ENCODE results near the gene GDNF.

Gene GDNF

DNA sequence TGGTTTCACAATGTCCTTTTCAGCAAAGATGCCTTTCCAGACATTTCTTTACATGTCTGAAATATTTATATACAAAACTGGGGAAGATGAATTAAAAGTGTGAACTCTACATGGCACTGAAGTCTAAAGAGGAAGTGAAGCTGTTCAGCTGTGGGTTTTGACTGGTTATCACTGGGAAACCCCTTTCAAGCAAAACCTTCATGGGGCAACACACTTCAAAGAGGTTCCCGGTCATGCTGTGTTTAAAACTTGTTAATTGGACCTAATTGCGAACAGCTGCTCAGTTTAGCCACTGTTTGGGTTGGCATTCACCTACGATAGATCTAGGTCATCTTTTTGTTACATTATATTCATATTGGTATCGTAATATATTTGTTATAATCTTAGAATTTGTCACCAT is 20.0 kb upstream of the GDNF start:
- TF ChIP-seq ZNF274 (IDR thresholded peaks at IDR 0.05; ENCODE audit: low read depth, low read length): no peak
- no peak overlapping the region for H3K4me3 ChIP-seq (ENCODE audit: low read length)

DNA sequence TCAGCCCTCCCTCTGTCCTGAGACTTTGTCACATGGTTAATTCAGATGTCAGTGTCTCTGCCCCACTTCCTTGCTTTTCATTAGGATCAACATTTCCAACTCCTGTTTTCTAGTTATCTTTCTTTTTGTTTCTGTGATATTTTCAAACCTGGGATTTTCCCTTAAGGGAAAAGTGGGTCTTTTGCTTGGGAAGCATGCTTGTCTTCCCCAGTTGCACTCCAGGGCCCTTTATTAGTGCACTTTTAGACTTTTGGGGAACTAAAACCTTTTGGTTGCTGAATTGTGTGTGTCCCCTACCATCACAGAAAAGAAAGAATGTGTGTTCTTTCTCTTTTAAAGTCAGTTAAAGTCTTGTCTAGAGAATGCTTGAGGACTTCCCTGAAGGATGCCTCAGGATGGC is 18.4 kb upstream of the GDNF start:
- TF ChIP-seq ZNF274 (IDR thresholded peaks at IDR 0.05; ENCODE audit: low read depth, low read length): no peak
- no peak overlapping the region for H3K4me3 ChIP-seq (ENCODE audit: low read length)

DNA sequence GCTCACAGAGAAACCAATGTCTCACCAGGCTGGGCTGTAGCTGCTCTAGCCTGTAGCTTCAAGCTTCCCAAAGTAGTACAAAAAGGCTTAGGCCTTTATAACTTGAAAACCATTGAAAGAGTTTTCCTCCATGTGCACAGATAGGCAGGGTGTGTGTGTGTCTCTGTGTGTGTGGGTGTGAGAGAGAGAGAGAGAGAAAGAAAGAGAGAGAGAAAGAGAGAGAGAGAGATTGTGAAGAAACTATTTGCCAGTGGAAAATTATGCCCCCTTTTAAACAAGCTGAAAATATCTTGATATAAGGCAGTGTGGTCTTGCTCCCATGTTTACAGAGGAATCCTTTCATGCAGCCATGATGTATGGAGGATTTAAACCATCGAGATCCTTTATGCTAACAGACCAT is 17.9 kb upstream of the GDNF start:
- no peak overlapping the region for H3K4me3 ChIP-seq (ENCODE audit: low read length)
- TF ChIP-seq ZNF274 (IDR thresholded peaks at IDR 0.05; ENCODE audit: low read depth, low read length): no peak

DNA sequence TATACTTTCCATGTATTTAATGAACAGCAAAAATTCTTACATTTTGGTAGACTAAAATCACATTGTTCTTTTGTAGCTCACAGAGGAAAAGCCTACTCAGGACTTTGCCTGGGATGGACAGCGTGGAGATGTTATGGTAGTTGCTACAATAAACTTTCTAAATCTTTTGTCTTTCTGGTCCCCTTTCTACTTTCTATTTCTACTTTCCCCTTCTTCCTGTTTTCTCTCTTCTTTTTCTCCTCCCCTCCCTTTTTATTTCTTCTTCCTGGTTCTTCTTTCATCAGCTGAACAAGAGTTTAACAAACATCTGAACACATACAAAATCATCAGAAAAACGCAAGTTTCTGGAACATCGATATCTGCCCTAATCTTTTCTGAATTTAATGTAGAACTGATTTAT is 15.6 kb upstream of the GDNF start:
- no peak overlapping the region for H3K4me3 ChIP-seq (ENCODE audit: low read length)
- TF ChIP-seq ZNF274 (IDR thresholded peaks at IDR 0.05; ENCODE audit: low read depth, low read length): no peak

DNA sequence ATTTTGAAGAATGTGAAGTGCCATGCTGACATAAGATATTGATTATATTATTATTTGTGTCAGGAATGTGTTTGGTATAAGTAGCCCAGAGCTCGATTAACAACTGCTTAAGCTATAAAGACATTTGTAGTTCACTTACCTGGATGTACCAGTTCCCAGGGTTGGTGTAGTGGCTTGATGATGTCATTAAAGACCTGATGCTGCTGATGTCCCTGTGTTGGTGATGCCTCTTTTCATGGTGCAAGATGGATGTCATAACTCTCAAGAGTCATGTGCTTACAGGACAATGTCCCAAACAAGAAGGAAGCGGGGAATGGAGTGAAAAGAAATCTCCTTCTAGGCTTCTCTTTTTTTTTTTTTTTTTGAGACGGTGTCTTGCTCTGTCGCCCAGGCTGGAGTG is 11.5 kb upstream of the GDNF start:
- TF ChIP-seq ZNF274 (IDR thresholded peaks at IDR 0.05; ENCODE audit: low read depth, low read length): no peak
- no peak overlapping the region for H3K4me3 ChIP-seq (ENCODE audit: low read length)

DNA sequence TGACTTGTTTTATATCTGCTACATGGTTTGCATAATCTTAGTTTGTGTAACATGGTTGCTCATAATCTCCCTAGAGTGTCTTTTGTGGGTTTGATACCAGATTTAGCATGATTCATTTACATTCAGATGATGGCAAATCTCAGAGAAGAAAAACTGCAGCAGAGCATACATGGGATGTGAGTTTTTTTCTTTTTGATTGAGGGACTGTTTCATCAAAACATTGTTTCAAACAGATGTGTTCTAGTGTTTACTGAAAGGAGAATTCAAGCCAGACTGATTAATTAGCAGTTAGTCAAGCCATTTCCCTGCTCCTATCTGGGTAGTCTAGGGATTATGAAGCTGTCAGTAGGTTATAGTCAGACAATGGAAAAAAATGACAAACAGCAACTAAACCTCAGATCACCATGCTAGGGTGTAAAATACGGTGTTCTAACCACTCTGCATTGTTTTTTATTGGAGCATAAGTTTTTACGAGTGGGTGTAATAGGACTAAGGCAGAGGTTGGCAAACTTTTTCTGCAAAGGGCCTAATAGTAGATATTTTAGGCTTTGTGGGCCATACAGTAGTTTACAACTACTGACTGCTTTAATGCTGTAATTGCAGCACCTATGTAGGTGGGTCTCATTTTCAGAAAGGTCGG is 10.5 kb upstream of the GDNF start:
- TF ChIP-seq ZNF274 (IDR thresholded peaks at IDR 0.05; ENCODE audit: low read depth, low read length): no peak
- no peak overlapping the region for H3K4me3 ChIP-seq (ENCODE audit: low read length)

DNA sequence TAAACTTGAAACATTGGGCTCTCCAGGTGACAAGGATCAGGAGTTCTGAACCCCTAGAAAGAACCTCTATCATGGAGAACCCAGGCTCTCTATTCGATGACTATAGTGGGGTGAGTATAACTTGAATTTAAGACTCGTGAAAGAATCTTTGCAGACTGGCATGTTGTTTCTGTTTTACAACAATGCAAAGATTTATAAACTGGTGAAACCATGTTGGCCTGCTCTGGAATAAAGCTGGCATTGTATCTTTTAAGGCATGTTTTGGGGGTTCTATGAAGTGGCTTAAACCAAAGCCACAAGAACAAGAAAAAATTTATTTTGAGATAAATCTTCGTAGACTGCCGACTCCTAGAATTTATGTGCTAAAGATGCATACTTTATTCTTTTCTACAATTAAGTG is 9.8 kb upstream of the GDNF start:
- no peak for TF ChIP-seq ZNF274 (IDR thresholded peaks at IDR 0.05; ENCODE audit: low read depth, low read length)
- H3K4me3 ChIP-seq (ENCODE audit: low read length): no peak overlapping the region

DNA sequence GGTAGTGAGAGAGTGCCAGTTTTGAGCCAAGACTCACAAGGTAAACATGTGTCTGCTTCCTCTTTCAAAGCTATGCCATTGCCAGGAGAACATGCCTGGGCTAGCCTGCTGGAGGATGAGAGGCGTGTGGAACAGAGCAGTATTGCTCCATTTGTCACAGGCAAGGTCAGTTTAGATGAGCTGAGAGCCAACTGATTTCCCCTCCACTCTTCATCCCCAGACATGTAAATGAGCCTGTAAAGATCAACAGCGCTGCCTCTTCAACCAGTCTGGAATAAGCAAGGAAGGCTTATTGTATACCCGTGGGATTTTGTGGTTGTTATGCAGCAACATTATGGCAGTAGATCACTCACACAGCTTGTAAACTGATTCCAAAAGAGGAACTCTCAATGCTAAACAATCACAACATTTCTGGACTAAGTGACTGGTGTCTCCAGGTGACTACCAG is 8.2 kb upstream of the GDNF start:
- TF ChIP-seq ZNF274 (IDR thresholded peaks at IDR 0.05; ENCODE audit: low read depth, low read length): no peak
- no peak overlapping the region for H3K4me3 ChIP-seq (ENCODE audit: low read length)

DNA sequence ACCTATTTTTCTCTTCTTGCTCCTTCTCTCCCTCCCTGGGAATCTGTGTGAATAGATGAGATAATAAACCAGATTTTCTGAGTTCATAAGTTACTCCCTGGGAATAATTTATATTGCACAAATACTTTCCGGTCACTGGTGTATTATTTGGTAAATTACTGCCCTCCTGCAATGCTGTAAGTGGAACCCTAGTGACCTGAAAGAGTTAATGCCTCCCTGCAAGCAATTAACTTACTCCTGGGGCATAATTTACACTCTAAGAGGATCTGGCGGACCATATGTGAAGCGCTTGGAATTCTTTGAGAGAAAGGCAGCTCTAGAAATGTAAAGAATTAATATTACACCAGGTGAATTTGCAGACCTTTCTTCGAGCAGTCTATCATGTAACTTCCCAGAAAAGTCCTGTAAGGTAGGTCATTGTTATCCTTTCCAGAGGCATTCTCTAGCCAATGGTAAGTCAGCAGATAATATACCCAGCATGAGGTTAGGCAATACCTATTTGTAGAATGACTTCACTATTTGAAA is 7.0 kb upstream of the GDNF start:
- H3K4me3 ChIP-seq (ENCODE audit: low read length): no peak overlapping the region
- TF ChIP-seq ZNF274 (IDR thresholded peaks at IDR 0.05; ENCODE audit: low read depth, low read length): no peak

DNA sequence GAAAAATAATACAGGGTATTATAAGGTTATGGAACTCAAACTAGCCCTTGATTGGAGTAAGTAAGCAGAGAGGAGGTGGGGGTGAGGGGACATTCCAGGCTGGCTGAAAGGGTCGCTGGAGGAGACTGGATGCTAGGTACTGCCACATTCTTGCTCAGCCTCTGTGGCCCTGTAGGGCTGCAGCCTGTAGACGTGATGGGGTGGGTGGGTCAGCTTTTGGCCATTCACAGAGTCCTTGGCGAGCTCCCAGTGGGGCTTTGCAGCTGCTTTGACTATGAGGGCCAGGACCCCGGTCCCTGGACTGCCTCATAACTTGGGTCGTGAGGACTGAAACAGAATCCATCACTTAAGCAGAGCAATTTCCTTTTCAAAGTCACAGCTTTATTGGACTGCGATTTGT is 4.2 kb upstream of the GDNF start:
- TF ChIP-seq ZNF274 (IDR thresholded peaks at IDR 0.05; ENCODE audit: low read depth, low read length): no peak

DNA sequence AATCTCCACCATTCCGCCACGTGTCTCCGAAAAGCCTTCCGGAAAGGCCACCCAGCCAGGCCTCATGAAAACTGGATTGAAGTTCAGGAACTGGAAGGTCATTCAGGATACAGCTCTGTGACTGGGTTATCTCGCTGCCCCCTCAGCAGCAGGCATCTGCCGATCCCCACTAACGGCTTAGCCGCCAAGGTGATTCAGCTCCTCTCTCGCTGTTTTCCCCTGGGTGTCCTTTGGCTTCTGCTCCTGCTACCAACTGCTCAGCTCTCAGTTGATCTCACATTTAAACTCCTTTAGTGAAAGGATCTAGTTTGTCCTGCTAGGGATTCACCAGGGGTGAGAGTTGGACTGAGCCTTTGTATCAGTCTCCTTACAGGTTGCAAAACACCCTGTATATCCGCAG is 2.2 kb upstream of the GDNF start:
- no peak for TF ChIP-seq ZNF274 (IDR thresholded peaks at IDR 0.05; ENCODE audit: low read depth, low read length)
- H3K4me3 ChIP-seq (ENCODE audit: low read length): no peak overlapping the region

More for the DNA sequence above, 4.2 kb upstream of the GDNF start:
- no peak overlapping the region for H3K4me3 ChIP-seq (ENCODE audit: low read length)

DNA sequence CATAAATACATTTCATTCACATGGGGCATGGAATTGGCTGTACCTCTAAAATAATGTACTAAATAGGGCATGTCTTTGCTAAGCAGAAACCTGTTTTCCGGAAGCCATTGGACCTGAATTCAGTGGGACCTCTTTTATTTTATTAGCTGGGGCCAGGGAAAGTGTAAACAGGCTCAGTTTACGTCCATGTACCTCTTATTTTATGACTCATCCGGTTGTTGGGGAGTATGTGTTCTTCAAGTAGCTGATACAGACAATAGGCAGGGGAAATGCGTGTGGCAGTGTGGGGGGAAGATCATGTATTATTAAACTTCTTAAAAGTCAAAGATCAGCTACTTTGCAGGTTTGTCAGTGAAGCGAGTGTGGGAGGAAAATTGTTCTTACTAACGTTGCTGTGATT is 1.4 kb upstream of the GDNF start:
- H3K4me3 ChIP-seq (ENCODE audit: low read length): no peak overlapping the region
- no peak for TF ChIP-seq ZNF274 (IDR thresholded peaks at IDR 0.05; ENCODE audit: low read depth, low read length)

DNA sequence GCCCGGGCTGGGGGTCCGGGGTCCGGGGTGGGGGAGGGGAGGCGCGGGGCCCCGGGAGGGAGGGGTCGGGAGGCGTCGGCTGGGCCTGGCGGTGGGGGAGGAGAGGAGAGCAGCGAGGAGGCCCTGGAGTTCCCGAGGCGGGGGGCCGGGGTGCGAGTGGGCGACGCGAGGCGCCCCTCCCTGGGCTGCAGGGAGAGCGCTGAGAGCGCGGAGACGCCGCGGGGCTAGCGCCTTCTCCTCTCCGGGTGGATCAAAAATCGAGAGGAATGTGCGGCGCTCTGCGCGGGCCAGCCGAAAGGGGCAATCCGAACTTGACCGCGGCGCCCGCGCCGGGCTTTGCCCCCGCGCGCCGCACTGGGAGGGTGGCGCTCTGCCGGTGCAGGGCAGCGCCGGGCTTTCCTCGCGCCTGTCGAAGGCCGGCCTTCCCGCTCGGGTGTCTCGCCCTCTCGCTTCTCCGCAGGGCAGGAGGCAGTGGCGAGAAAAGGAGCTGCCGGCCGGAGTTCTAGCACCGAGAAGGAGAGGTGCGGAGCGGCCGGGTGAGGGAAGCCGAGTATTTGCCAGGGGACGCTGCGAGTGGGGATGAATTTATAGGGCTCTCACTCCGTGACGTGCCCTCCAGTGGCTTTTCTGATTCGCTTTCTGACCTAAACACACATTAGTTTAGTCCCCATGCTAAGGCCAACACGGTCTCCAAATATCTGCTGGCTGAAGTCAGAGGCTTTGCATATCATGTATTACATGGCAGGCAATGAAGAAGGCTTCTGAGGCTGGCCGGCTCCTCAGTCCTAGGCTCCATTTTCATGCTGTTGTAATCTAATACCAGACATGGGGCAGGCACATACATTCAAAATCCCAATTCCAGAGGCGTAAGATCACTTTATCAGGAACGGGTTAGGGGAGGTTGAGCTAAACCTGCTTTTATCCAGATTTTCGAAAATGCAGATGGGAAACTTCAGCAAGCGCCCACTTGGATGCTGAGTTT is 503 bp upstream of the GDNF start:
- H3K4me3 ChIP-seq (ENCODE audit: low read length): peak overlapping the region; percentile 10
- no peak for TF ChIP-seq ZNF274 (IDR thresholded peaks at IDR 0.05; ENCODE audit: low read depth, low read length)

DNA sequence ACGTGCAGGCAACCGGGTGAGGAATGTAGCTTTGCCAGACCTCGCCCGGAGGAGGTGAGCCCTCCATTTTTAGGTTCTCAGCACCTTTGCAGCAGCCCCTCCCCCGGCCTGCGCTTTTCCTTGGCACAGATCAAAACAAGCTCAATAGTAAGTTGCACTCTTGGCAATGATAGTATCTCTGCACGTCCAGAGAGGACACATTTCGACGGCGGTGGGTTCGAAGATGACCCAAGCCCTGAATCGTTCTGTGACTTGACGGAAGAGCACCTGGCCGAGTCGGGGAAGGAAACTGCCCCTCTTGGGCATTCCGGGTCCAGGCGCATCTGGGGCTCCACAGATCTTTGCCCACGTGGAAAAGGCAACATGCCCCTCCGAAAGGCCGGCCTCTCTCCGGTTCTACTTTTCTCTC is 904 bp downstream of the GDNF start:
- no peak overlapping the region for H3K4me3 ChIP-seq (ENCODE audit: low read length)
- no peak for TF ChIP-seq ZNF274 (IDR thresholded peaks at IDR 0.05; ENCODE audit: low read depth, low read length)

Data from GM08714 (cell line).